ENCODE measurements around the gene PTPN23. TPM values are rescaled to one million over a fixed set of nuclear protein-coding genes. Genes with fewer than 3 reads are reported as not detected.

PTPN23 gene
- total RNA-seq, 2 experiments from 2014 or later: 13.6 to 40.0 TPM

DNA sequence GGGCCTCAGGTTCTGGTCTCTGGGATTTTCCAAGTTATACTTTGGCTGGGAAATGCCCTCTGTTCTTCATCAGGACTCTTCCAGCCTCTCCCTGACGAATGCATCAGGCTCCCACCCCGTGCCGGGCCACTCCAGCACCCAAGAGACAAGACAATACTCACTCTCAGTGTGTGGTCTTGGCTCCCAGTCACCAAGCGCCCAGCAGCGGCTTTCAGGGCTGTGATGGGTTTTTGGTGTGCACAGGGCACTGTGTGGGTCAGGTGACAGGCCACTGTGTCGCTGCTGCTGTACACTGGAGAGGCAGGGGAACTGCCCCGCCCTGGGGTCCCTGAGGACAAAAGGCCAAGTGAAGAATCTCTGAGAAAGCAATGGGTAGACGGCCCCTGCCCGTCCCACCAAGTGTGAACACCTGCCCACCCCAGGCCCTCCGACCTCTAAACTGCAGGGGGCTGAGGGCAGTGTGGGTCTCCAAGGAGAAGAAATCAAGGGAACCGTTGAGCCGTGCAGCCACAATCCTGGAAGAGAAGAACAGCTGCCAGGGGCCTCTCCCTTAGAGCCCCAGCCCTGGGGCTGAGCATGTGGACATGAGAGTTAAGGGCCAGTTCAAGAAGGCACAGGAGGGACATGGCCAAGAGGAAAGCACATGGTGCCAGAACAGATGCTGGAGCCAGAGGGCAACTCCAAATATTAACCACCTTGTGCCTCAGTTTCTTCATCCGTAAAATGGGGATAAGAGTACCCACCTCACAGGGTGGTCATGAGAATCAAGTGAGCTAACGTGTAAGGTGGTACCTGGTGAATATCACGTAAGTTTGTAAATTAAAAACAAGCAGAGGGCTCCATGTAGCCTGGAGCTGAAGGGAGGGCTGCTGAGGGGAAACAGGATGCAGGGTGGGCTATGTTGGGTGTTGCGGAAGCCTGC is 34.1 kb downstream of the PTPN23 start:
- POLR2A ChIA-PET: interaction anchor here (0.6 kb wide), 1 partner anchor 583 kb away, joined by 3 read pairs; no protein-coding TSS in a partner anchor

GRCh38 chr3:47416041-47416440 is 35.2 kb downstream of the PTPN23 start:
- BruUV-seq (replicated peaks): no TSS peak
- DNase-seq (ENCODE audit: low spot score): no peak
- POLR2A ChIA-PET: no interaction called here

More for the DNA sequence above, 34.1 kb downstream of the PTPN23 start:
- Histone ChIP-seq H3K9me2 (ENCODE audit: insufficient read depth, low read length) (no peaks in the 10 kb centered on the region), H3K79me2 (ENCODE audit: insufficient read depth, low read depth, low read length) (no peaks in the 10 kb centered on the region), H3K4me3 (ENCODE audit: low read depth, low read length, poor library complexity, severe bottlenecking) (no peak overlapping the region), H2AFZ (ENCODE audit: low read length) (no peak overlapping the region), H3K4me1 (ENCODE audit: insufficient read depth, low read length, poor library complexity, severe bottlenecking) (peaks cover 3% of the 10 kb centered on the region), H3K4me2 (ENCODE audit: low read length) (no peak overlapping the region), H3K36me3 (ENCODE audit: insufficient read depth, low read length) (peaks cover 77% of the 10 kb centered on the region), H3K27ac (ENCODE audit: low read depth, low read length, poor library complexity, severe bottlenecking) (no peak overlapping the region), H3K9me3 (ENCODE audit: low read length) (no peaks in the 10 kb centered on the region), H4K20me1 (ENCODE audit: insufficient read depth, low read length) (no peaks in the 10 kb centered on the region)
- no peak for TF ChIP-seq EZH2phosphoT487 (IDR thresholded peaks at IDR 0.05; ENCODE audit: borderline replicate concordance, low read depth, low read length)
- intact Hi-C loops (cut with micrococcal nuclease; ENCODE audit: unreplicated experiment): no loop called here
- no TSS peak for BruUV-seq (replicated peaks)
- no peak for DNase-seq (ENCODE audit: low spot score)
- CTCF ChIA-PET (ENCODE audit: unreplicated experiment): no interaction called here

GRCh38 chr3:47418167-47419082 is 37.6 kb downstream of the PTPN23 start:
- BruUV-seq (replicated peaks): no TSS peak
- no peak for DNase-seq (ENCODE audit: low spot score)
- POLR2A ChIA-PET: no interaction called here
- H2AFZ ChIP-seq (ENCODE audit: low read length): no peak overlapping the region
- intact Hi-C loops (cut with micrococcal nuclease; ENCODE audit: unreplicated experiment): no loop called here
- peaks cover 63% of the 10 kb centered on the region for H3K36me3 ChIP-seq (ENCODE audit: insufficient read depth, low read length)
- H3K4me2 ChIP-seq (ENCODE audit: low read length): no peak overlapping the region
- no peaks in the 10 kb centered on the region for H3K79me2 ChIP-seq (ENCODE audit: insufficient read depth, low read depth, low read length)
- no peaks in the 10 kb centered on the region for H4K20me1 ChIP-seq (ENCODE audit: insufficient read depth, low read length)
- no peak overlapping the region for H3K27ac ChIP-seq (ENCODE audit: low read depth, low read length, poor library complexity, severe bottlenecking)
- no peaks in the 10 kb centered on the region for H3K9me2 ChIP-seq (ENCODE audit: insufficient read depth, low read length)
- CTCF ChIA-PET (ENCODE audit: unreplicated experiment): no interaction called here
- H3K4me1 ChIP-seq (ENCODE audit: insufficient read depth, low read length, poor library complexity, severe bottlenecking): peaks cover 10% of the 10 kb centered on the region
- no peak for TF ChIP-seq EZH2phosphoT487 (IDR thresholded peaks at IDR 0.05; ENCODE audit: borderline replicate concordance, low read depth, low read length)
- TF ChIP-seq, protein P1, sequence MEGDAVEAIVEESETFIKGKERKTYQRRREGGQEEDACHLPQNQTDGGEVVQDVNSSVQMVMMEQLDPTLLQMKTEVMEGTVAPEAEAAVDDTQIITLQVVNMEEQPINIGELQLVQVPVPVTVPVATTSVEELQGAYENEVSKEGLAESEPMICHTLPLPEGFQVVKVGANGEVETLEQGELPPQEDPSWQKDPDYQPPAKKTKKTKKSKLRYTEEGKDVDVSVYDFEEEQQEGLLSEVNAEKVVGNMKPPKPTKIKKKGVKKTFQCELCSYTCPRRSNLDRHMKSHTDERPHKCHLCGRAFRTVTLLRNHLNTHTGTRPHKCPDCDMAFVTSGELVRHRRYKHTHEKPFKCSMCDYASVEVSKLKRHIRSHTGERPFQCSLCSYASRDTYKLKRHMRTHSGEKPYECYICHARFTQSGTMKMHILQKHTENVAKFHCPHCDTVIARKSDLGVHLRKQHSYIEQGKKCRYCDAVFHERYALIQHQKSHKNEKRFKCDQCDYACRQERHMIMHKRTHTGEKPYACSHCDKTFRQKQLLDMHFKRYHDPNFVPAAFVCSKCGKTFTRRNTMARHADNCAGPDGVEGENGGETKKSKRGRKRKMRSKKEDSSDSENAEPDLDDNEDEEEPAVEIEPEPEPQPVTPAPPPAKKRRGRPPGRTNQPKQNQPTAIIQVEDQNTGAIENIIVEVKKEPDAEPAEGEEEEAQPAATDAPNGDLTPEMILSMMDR (conservative IDR thresholded peaks at IDR 0.05; ENCODE audit: low read length): no peak; the same call in 1 of the 2 replicates
- no peak overlapping the region for H3K4me3 ChIP-seq (ENCODE audit: low read depth, low read length, poor library complexity, severe bottlenecking)
- no peaks in the 10 kb centered on the region for H3K9me3 ChIP-seq (ENCODE audit: low read length)

More at GRCh38 chr3:47416041-47416440, 35.2 kb downstream of the PTPN23 start:
- Histone ChIP-seq H3K4me2 (ENCODE audit: low read length) (no peak overlapping the region), H3K36me3 (ENCODE audit: insufficient read depth, low read length) (peaks cover 78% of the 10 kb centered on the region), H4K20me1 (ENCODE audit: insufficient read depth, low read length) (no peaks in the 10 kb centered on the region), H3K9me2 (ENCODE audit: insufficient read depth, low read length) (no peaks in the 10 kb centered on the region), H3K4me1 (ENCODE audit: insufficient read depth, low read length, poor library complexity, severe bottlenecking) (peaks cover 4% of the 10 kb centered on the region), H3K79me2 (ENCODE audit: insufficient read depth, low read depth, low read length) (no peaks in the 10 kb centered on the region), H3K4me3 (ENCODE audit: low read depth, low read length, poor library complexity, severe bottlenecking) (no peak overlapping the region), H3K27ac (ENCODE audit: low read depth, low read length, poor library complexity, severe bottlenecking) (no peak overlapping the region), H2AFZ (ENCODE audit: low read length) (no peak overlapping the region), H3K9me3 (ENCODE audit: low read length) (no peaks in the 10 kb centered on the region)
- CTCF ChIA-PET (ENCODE audit: unreplicated experiment): no interaction called here
- no peak for TF ChIP-seq EZH2phosphoT487 (IDR thresholded peaks at IDR 0.05; ENCODE audit: borderline replicate concordance, low read depth, low read length)
- TF ChIP-seq, protein P1 (conservative IDR thresholded peaks at IDR 0.05; ENCODE audit: low read length): no peak
- intact Hi-C loops (cut with micrococcal nuclease; ENCODE audit: unreplicated experiment): no loop called here
